HEK293T (cell line): Measurements from ENCODE around the gene WNT9A.

Experiments used
- ARNT ChIP-seq: fragments of 450-650 bp; IDR thresholded peaks from 2 replicates; pipeline ENCODE4 v1.6.1; 2017; ENCODE audit warnings: mild to moderate bottlenecking
- CTBP1 ChIP-seq: fragments of 450-650 bp; IDR thresholded peaks from 2 replicates; pipeline ENCODE4 v1.6.1; 2016; ENCODE audit warnings: borderline replicate concordance
- ELF4 ChIP-seq: fragments of 450-650 bp; IDR thresholded peaks from 2 replicates; pipeline ENCODE4 v1.6.1; 2017; ENCODE audit warnings: antibody characterized with exemption
- FOXA1 ChIP-seq: fragments of 450-650 bp; IDR thresholded peaks from 2 replicates; pipeline ENCODE4 v1.6.1; 2016; ENCODE audit warnings: mild to moderate bottlenecking
- FOXK2 ChIP-seq: fragments of 450-650 bp; IDR thresholded peaks from 2 replicates; pipeline ENCODE4 v1.6.1; 2016; ENCODE audit warnings: mild to moderate bottlenecking
- HDGF ChIP-seq: fragments of 450-650 bp; IDR thresholded peaks from 2 replicates; pipeline ENCODE4 v1.6.1; 2017; ENCODE audit warnings: antibody characterized with exemption, borderline replicate concordance
- NFRKB ChIP-seq: fragments of 450-650 bp; IDR thresholded peaks from 2 replicates; pipeline ENCODE4 v1.6.1; 2016; ENCODE audit warnings: mild to moderate bottlenecking, moderate library complexity

GRCh38 chr1:227889047-227889862 is 58.5 kb downstream of the WNT9A start:
- no peak for TF ChIP-seq ARNT
- TF ChIP-seq NFRKB: no peak
- TF ChIP-seq HDGF: no peak
- no peak for TF ChIP-seq FOXK2
- TF ChIP-seq FOXA1: no peak
- TF ChIP-seq CTBP1: no peak
- TF ChIP-seq ELF4: no peak
